Measurements from ENCODE around the gene SMIM26. TPM values are rescaled to one million over a fixed set of nuclear protein-coding genes. Genes with fewer than 3 reads are reported as not detected.
"Not testable (repeated sequence)": the region's sequence is repeated elsewhere in the genome, so short reads cannot be mapped to it uniquely, and the experiment has no call there.

The SMIM26 gene
- 85.2 TPM for total RNA-seq

- peaks cover 15% of the 10 kb centered on the region for H3K4me1 ChIP-seq
- peaks cover 0 to 27% of the 10 kb centered on the region in 2 donors for H3K36me3 ChIP-seq
- H3K27ac ChIP-seq, result peak within 1 kb of the TSS; percentile 76
- intact Hi-C loops (cut with DNase I), result no loop called here
- TF ChIP-seq POLR2AphosphoS5 (IDR thresholded peaks at IDR 0.05; ENCODE audit: insufficient read depth in 1 of 2, low read depth in 1 of 2), result peak; percentile 88 to 93
- TF ChIP-seq POLR2A (IDR thresholded peaks at IDR 0.05), result no peak
- TF ChIP-seq CTCF (IDR thresholded peaks at IDR 0.05), result no peak
- H3K27me3 ChIP-seq, result no peaks in the 10 kb centered on the region
- H3K4me3 ChIP-seq, result peak within 1 kb of the TSS; percentile 68 to 81
- DNase-seq (ENCODE audit: extremely low spot score in 2 of 2), result peak in 1 of 2 donors; percentile 94
- H3K9me3 ChIP-seq, result no peaks in the 10 kb centered on the region
These were observed at the start of gene SMIM26 for GRCh38 chr20:18566892-18567738. SMIM26 (plus strand) TSS chr20:18567432; CDS start chr20:18567479, 47 bp downstream.

DNA sequence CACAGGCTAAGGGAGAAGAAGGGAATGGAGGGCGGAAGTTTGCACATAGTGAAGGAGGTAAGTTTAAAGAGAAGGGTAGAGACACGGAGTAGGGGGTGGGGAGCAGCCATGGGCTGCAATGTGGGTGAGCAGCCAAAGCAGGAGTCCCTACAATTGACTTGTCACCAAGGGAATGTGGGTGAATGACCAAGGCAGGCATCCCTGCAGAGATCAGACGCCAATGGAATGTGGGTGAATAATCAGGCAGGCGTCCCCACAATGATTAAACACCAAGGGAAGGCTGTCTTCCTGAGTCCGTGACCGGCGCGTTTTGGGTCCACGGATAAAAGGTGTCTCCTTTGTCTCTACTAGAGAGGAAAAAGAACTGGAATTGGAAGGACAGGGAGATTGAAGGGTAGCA, 45.2 kb upstream of the SMIM26 start:
- DNase-seq (ENCODE audit: extremely low spot score in 2 of 2); H3K27me3 ChIP-seq; H3K4me1 ChIP-seq; intact Hi-C loops (cut with DNase I); H3K4me3 ChIP-seq; H3K9me3 ChIP-seq; H3K27ac ChIP-seq: not testable (repeated sequence)
- H3K36me3 ChIP-seq, result peaks cover 0 to 32% of the 10 kb centered on the region in 2 donors

- DNase-seq (ENCODE audit: extremely low spot score in 2 of 2), result no peak
- no peaks in the 10 kb centered on the region for H3K27me3 ChIP-seq
- no peak overlapping the region for H3K27ac ChIP-seq
- TF ChIP-seq POLR2A (IDR thresholded peaks at IDR 0.05), result no peak
- no peak for TF ChIP-seq POLR2AphosphoS5 (IDR thresholded peaks at IDR 0.05; ENCODE audit: insufficient read depth in 1 of 2, low read depth in 1 of 2)
- TF ChIP-seq CTCF (IDR thresholded peaks at IDR 0.05), result no peak
- intact Hi-C loops (cut with DNase I), result no loop called here
- H3K4me1 ChIP-seq, result no peaks in the 10 kb centered on the region
- peaks cover 0 to 42% of the 10 kb centered on the region in 2 donors for H3K36me3 ChIP-seq
- H3K4me3 ChIP-seq, result no peak overlapping the region
- H3K9me3 ChIP-seq, result no peaks in the 10 kb centered on the region
These were observed 44.2 kb upstream of the SMIM26 start for GRCh38 chr20:18523066-18523465.

DNA sequence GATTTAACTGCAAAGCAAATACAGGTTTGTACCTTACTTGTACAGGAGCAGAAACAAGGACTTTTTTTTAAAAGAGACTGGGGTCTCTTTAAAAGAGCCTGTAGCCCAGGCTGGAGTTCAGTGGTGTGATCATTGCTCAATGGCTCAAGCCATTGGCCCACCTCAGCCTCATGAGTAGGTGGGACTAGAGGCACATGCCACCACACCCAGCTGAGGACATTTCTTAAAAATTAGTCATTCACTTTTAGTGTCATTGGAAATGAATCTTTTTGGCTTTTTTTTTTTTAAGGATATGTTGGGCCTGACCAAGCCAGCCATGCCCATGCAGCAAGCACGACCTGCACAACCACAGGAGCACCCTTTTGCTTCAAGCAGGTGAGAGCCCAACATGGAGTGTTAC, 42.6 kb upstream of the SMIM26 start:
- H3K4me1 ChIP-seq, result no peaks in the 10 kb centered on the region
- H3K27me3 ChIP-seq, result no peaks in the 10 kb centered on the region
- intact Hi-C loops (cut with DNase I), result no loop called here
- H3K4me3 ChIP-seq, result no peak overlapping the region
- no peak for DNase-seq (ENCODE audit: extremely low spot score in 2 of 2)
- H3K36me3 ChIP-seq, result peaks cover 0 to 58% of the 10 kb centered on the region in 2 donors
- no peak overlapping the region for H3K27ac ChIP-seq
- no peaks in the 10 kb centered on the region for H3K9me3 ChIP-seq
- TF ChIP-seq CTCF (IDR thresholded peaks at IDR 0.05), result no peak
- no peak for TF ChIP-seq POLR2A (IDR thresholded peaks at IDR 0.05)
- TF ChIP-seq POLR2AphosphoS5 (IDR thresholded peaks at IDR 0.05; ENCODE audit: insufficient read depth in 1 of 2, low read depth in 1 of 2), result no peak

DNA sequence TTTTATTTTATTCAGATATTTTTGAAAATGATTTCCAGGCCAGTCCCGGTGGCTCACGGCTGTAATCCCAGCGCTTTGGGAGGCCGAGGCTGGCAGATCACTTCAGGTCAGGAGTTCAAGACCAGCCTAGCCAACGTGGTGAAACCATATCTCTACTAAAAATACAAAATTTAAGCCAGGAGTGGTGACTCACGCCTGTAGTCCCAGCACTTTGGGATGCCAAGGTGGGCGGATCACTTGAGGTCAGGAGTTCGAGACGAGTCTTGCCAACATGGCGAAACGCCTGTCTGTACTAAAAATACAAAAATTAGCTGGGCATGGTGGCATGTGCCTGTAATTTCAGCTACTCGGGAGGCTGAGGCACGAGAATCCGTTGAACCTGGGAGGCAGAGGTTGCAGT, 40.5 kb upstream of the SMIM26 start:
- H3K27ac ChIP-seq; DNase-seq (ENCODE audit: extremely low spot score in 2 of 2); intact Hi-C loops (cut with DNase I); H3K4me1 ChIP-seq; H3K27me3 ChIP-seq; H3K9me3 ChIP-seq; H3K4me3 ChIP-seq: not testable (repeated sequence)
- peaks cover 0 to 70% of the 10 kb centered on the region in 2 donors for H3K36me3 ChIP-seq

DNA sequence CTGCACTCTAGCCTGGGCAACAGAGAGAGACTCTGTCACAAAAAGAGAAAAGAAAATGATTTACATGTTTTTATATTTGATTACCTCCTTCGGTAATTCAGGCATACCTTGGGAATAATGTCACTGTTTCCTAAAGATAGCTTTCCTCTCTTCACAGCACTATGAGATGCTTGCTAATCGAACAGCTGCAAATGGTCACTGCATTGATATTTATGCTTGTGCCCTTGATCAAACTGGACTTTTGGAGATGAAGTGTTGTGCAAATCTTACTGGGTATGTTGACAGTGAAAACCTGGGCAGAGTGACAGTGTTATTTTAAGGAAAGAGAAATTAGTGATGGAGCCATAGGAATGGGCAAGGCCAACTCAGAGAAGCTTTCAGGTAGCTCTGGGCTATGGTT, 39.9 kb upstream of the SMIM26 start:
- TF ChIP-seq CTCF (IDR thresholded peaks at IDR 0.05) (no peak), POLR2A (IDR thresholded peaks at IDR 0.05) (no peak), POLR2AphosphoS5 (IDR thresholded peaks at IDR 0.05; ENCODE audit: insufficient read depth in 1 of 2, low read depth in 1 of 2) (no peak)
- H3K4me3 ChIP-seq, result no peak overlapping the region
- intact Hi-C loops (cut with DNase I), result no loop called here
- no peaks in the 10 kb centered on the region for H3K4me1 ChIP-seq
- DNase-seq (ENCODE audit: extremely low spot score in 2 of 2), result no peak
- H3K9me3 ChIP-seq, result no peaks in the 10 kb centered on the region
- no peak overlapping the region for H3K27ac ChIP-seq
- no peaks in the 10 kb centered on the region for H3K27me3 ChIP-seq
- H3K36me3 ChIP-seq, result peaks cover 0 to 76% of the 10 kb centered on the region in 2 donors
